ENCODE results near the gene PHF12.

- TF ChIP-seq CTCF (conservative IDR thresholded peaks at IDR 0.05; ENCODE audit: low read depth, low read length) (no peak), MAFK (IDR thresholded peaks at IDR 0.05; ENCODE audit: low read depth, low read length) (no peak), FOS (IDR thresholded peaks at IDR 0.05; ENCODE audit: low read depth, low read length) (no peak), USF2 (IDR thresholded peaks at IDR 0.05; ENCODE audit: low read depth, low read length) (no peak), POLR2A (IDR thresholded peaks at IDR 0.05; ENCODE audit: low read depth, low read length) (no peak), BHLHE40 (IDR thresholded peaks at IDR 0.05; ENCODE audit: low read depth, low read length) (no peak), MXI1 (IDR thresholded peaks at IDR 0.05; ENCODE audit: borderline replicate concordance, low read depth, low read length) (no peak), RAD21 (IDR thresholded peaks at IDR 0.05; ENCODE audit: low read length) (no peak), RFX5 (IDR thresholded peaks at IDR 0.05; ENCODE audit: low read depth, low read length) (no peak), CEBPB (IDR thresholded peaks at IDR 0.05; ENCODE audit: low read depth, low read length) (no peak), RCOR1 (IDR thresholded peaks at IDR 0.05; ENCODE audit: insufficient replicate concordance, low read length) (no peak)
- TF ChIP-seq, protein P1, sequence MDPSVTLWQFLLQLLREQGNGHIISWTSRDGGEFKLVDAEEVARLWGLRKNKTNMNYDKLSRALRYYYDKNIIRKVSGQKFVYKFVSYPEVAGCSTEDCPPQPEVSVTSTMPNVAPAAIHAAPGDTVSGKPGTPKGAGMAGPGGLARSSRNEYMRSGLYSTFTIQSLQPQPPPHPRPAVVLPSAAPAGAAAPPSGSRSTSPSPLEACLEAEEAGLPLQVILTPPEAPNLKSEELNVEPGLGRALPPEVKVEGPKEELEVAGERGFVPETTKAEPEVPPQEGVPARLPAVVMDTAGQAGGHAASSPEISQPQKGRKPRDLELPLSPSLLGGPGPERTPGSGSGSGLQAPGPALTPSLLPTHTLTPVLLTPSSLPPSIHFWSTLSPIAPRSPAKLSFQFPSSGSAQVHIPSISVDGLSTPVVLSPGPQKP (IDR thresholded peaks at IDR 0.05; ENCODE audit: borderline replicate concordance, low read depth, low read length) = no peak
These were observed 65.4 kb downstream of the PHF12 start for GRCh38 chr17:28885951-28886350.
